Uterus (tissue), 2 donors: ENCODE results near the gene PSPC1.

Experiments used
- POLR2A ChIP-seq, 2 donors: fragments of 450-650 bp; IDR thresholded peaks; one replicate each; pipeline ENCODE4 v1.6.1; 2016; ENCODE audit warnings: antibody characterized with exemption in 2 of 2, mild to moderate bottlenecking in 1 of 2, moderate library complexity in 1 of 2
- TF ChIP-seq, protein P1 (sequence below), 4 experiments: fragments of 200-600 bp in 2 of 4; fragments of 450-650 bp in 2 of 4; sonication (generic) in 2 of 4; IDR thresholded peaks; one replicate each; pipeline ENCODE4 v1.5.1; 2016 to 2019; ENCODE audit warnings: antibody characterized with exemption in 4 of 4, mild to moderate bottlenecking in 2 of 4, moderate library complexity in 1 of 4

DNA sequence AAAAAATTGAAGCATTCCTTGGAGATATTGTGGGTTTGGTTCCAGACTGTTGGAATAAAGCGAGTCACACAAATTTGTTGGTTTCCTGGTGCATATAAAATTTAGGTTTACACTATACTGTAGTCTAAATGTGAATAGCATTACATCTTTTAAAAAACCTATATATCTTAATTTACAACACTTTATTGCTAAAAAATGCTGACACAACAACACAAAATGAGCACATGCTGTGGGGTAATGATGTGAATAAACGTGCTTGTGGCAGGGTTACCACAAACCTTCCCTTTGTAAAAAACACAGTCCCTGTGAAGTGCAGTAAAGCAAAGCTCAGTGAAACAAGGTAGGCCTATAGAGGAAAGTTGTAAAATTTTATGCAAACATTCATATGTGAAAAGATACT, 121.6 kb downstream of the PSPC1 start:
- TF ChIP-seq, protein P1, sequence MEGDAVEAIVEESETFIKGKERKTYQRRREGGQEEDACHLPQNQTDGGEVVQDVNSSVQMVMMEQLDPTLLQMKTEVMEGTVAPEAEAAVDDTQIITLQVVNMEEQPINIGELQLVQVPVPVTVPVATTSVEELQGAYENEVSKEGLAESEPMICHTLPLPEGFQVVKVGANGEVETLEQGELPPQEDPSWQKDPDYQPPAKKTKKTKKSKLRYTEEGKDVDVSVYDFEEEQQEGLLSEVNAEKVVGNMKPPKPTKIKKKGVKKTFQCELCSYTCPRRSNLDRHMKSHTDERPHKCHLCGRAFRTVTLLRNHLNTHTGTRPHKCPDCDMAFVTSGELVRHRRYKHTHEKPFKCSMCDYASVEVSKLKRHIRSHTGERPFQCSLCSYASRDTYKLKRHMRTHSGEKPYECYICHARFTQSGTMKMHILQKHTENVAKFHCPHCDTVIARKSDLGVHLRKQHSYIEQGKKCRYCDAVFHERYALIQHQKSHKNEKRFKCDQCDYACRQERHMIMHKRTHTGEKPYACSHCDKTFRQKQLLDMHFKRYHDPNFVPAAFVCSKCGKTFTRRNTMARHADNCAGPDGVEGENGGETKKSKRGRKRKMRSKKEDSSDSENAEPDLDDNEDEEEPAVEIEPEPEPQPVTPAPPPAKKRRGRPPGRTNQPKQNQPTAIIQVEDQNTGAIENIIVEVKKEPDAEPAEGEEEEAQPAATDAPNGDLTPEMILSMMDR (IDR thresholded peaks at IDR 0.05) = no peak
- TF ChIP-seq POLR2A (IDR thresholded peaks at IDR 0.05) = no peak
